Gastrocnemius medialis (tissue), 4 donors: ENCODE measurements around the gene EXTL1. TPM values are rescaled to one million over a fixed set of nuclear protein-coding genes. Genes with fewer than 3 reads are reported as not detected.

Source experiments
- ATAC-seq, 2 donors: fragments of 150-250 bp; one replicate each; pipeline ENCODE4 v1.9.1; 2016
- DNase-seq, 2 donors: peaks; one replicate each; pipeline ENCODE4 v3.0.0-alpha.2; 2019
- H3K27ac ChIP-seq, 4 donors: fragments of 200-600 bp; sonication (generic); 1 replicate in 1 of 4; 2 replicates in 3 of 4; pipeline ENCODE4 v1.5.1; 2016 to 2018; ENCODE audit warnings: mild to moderate bottlenecking in 2 of 4, moderate library complexity in 1 of 4
- H3K27me3 ChIP-seq, 3 donors: fragments of 200-600 bp; sonication (generic) in 2 of 3; 1 replicate in 1 of 3; 2 replicates in 2 of 3; pipeline versions ENCODE4 v1.5.1 to v1.6.0; 2016 to 2019; ENCODE audit warnings: mild to moderate bottlenecking in 1 of 3, moderate library complexity in 1 of 3
- H3K36me3 ChIP-seq, 2 donors: fragments of 200-600 bp; sonication (generic) in 1 of 2; one replicate each; pipeline ENCODE4 v1.5.1; 2017 to 2018
- H3K4me1 ChIP-seq, 2 donors: fragments of 200-600 bp; sonication (generic) in 1 of 2; one replicate each; pipeline ENCODE4 v1.5.1; 2016 to 2017; ENCODE audit warnings: mild to moderate bottlenecking in 2 of 2
- H3K4me3 ChIP-seq, 4 donors: fragments of 200-600 bp; sonication (generic) in 3 of 4; 1 replicate in 1 of 4; 2 replicates in 3 of 4; pipeline ENCODE4 v1.5.1; 2016 to 2019; ENCODE audit warnings: mild to moderate bottlenecking in 2 of 4
- H3K9me3 ChIP-seq, 3 donors: fragments of 200-600 bp; sonication (generic) in 2 of 3; 1 replicate in 1 of 3; 2 replicates in 2 of 3; pipeline ENCODE4 v1.5.1; 2016 to 2019
- CTCF ChIP-seq, 5 experiments: fragments of 450-650 bp in 3 of 5; fragments of 200-600 bp in 2 of 5; sonication (generic) in 2 of 5; IDR thresholded peaks in 4 of 5; conservative IDR thresholded peaks in 1 of 5; 1 replicate in 4 of 5; 2 replicates in 1 of 5; pipeline ENCODE4 v1.5.1; 2016 to 2019; ENCODE audit warnings: antibody characterized with exemption in 5 of 5, mild to moderate bottlenecking in 3 of 5, moderate library complexity in 3 of 5
- POLR2A ChIP-seq, 2 donors: fragments of 450-650 bp; IDR thresholded peaks; one replicate each; pipeline ENCODE4 v1.6.1; 2017; ENCODE audit warnings: antibody characterized with exemption in 2 of 2, mild to moderate bottlenecking in 2 of 2, moderate library complexity in 2 of 2
- in situ Hi-C, 4 donors: fragments of 200-750 bp; cut with MboI; loops; one replicate each; pipeline versions ENCODE4 v1.15.0 to v1.8.0; 2017; ENCODE audit warnings: low sequenced_read_pairs in 4 of 4
- intact Hi-C: fragments of 100-400 bp; cut with DNase I; formaldehyde crosslinking; loops from one replicate; pipeline ENCODE4 v1.15.1; 2023; ENCODE audit warnings: low total_unique reads
- total RNA-seq, 4 donors: library from RNA; depleted of rRNA; stranded (reverse); fragments of >200 nt; gene quantifications; one replicate each; pipeline versions ENCODE4 v1.1.0 to v1.2.3, GENCODE V29; 2016

EXTL1 gene
- total RNA-seq, 4 donors from 2014 or later = 0.33 to 0.95 TPM; not detected in 2

GRCh38 chr1:26027716-26028489, 6.3 kb downstream of the EXTL1 start:
- Histone ChIP-seq H3K9me3 (no peaks in the 10 kb centered on the region), H3K4me1 (peaks cover 3 to 17% of the 10 kb centered on the region in 2 donors), H3K36me3 (no peaks in the 10 kb centered on the region), H3K27me3 (no peaks in the 10 kb centered on the region), H3K4me3 (no peak overlapping the region), H3K27ac (no peak overlapping the region)
- no peak for ATAC-seq
- no peak for TF ChIP-seq POLR2A (IDR thresholded peaks at IDR 0.05)
- TF ChIP-seq CTCF (IDR thresholded peaks at IDR 0.05 in 4 of 5, conservative IDR thresholded peaks at IDR 0.05 in 1 of 5) = no peak
- no peak for DNase-seq
- in situ Hi-C loops (loop anchor here in 1 of 4 donors (25.0 kb wide), 1 partner anchor 134 kb away; the partner anchor contains the start of genes C1orf232, FAM110D, ZNF593 and ZNF593OS), intact Hi-C loops (no loop called here)

GRCh38 chr1:26028490-26028980, 7.0 kb downstream of the EXTL1 start:
- no peak overlapping the region for H3K4me3 ChIP-seq
- H3K27me3 ChIP-seq = no peaks in the 10 kb centered on the region
- ATAC-seq = no peak
- TF ChIP-seq POLR2A (IDR thresholded peaks at IDR 0.05) (no peak), CTCF (IDR thresholded peaks at IDR 0.05 in 4 of 5, conservative IDR thresholded peaks at IDR 0.05 in 1 of 5) (no peak)
- no peak for DNase-seq
- no peaks in the 10 kb centered on the region for H3K9me3 ChIP-seq
- intact Hi-C loops = no loop called here
- no peaks in the 10 kb centered on the region for H3K36me3 ChIP-seq
- in situ Hi-C loops = loop anchor here in 1 of 4 donors (25.0 kb wide), 1 partner anchor 134 kb away; the partner anchor contains the start of genes C1orf232, FAM110D, ZNF593 and ZNF593OS
- H3K4me1 ChIP-seq = peaks cover 0 to 11% of the 10 kb centered on the region in 2 donors
- H3K27ac ChIP-seq = no peak overlapping the region

GRCh38 chr1:26029054-26029863, 7.7 kb downstream of the EXTL1 start:
- in situ Hi-C loops = loop anchor here in 1 of 4 donors (25.0 kb wide), 1 partner anchor 133 kb away; the partner anchor contains the start of genes C1orf232, FAM110D, ZNF593 and ZNF593OS
- intact Hi-C loops = no loop called here

More at GRCh38 chr1:26029054-26029863, 7.7 kb downstream of the EXTL1 start:
- DNase-seq (no peak), ATAC-seq (no peak)
- H3K36me3 ChIP-seq = no peaks in the 10 kb centered on the region
- H3K27ac ChIP-seq = no peak overlapping the region
- no peaks in the 10 kb centered on the region for H3K27me3 ChIP-seq
- no peak for TF ChIP-seq POLR2A (IDR thresholded peaks at IDR 0.05)
- no peak for TF ChIP-seq CTCF (IDR thresholded peaks at IDR 0.05 in 4 of 5, conservative IDR thresholded peaks at IDR 0.05 in 1 of 5)
- H3K9me3 ChIP-seq = no peaks in the 10 kb centered on the region
- no peak overlapping the region for H3K4me3 ChIP-seq
- peaks cover under 1 to 7% of the 10 kb centered on the region in 2 donors for H3K4me1 ChIP-seq
